Measurements from ENCODE around the gene TIPIN. TPM values are rescaled to one million over a fixed set of nuclear protein-coding genes. Genes with fewer than 3 reads are reported as not detected.
A peak's percentile ranks its signal among the peaks of the same experiment; 100 is the strongest.

TIPIN gene
- total and polyA plus RNA-seq, 2 experiments from 2014 or later, result 14.7 to 17.1 TPM

GRCh38 chr15:66290518-66290917 lies 66.0 kb downstream of the TIPIN start:
- no peak overlapping the region for H3K4me3 ChIP-seq
- TF ChIP-seq, protein P1, sequence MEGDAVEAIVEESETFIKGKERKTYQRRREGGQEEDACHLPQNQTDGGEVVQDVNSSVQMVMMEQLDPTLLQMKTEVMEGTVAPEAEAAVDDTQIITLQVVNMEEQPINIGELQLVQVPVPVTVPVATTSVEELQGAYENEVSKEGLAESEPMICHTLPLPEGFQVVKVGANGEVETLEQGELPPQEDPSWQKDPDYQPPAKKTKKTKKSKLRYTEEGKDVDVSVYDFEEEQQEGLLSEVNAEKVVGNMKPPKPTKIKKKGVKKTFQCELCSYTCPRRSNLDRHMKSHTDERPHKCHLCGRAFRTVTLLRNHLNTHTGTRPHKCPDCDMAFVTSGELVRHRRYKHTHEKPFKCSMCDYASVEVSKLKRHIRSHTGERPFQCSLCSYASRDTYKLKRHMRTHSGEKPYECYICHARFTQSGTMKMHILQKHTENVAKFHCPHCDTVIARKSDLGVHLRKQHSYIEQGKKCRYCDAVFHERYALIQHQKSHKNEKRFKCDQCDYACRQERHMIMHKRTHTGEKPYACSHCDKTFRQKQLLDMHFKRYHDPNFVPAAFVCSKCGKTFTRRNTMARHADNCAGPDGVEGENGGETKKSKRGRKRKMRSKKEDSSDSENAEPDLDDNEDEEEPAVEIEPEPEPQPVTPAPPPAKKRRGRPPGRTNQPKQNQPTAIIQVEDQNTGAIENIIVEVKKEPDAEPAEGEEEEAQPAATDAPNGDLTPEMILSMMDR (IDR thresholded peaks at IDR 0.05; ENCODE audit: low read depth, low read length), result no peak

GRCh38 chr15:66290007-66290406 lies 66.5 kb downstream of the TIPIN start:
- TF ChIP-seq, protein P1 (IDR thresholded peaks at IDR 0.05; ENCODE audit: low read depth, low read length), result no peak
- Histone ChIP-seq H3K27ac (no peak overlapping the region), H3K27me3 (peaks cover 2% of the 10 kb centered on the region), H3K9me3 (ENCODE audit: low read depth) (no peaks in the 10 kb centered on the region), H3K4me1 (ENCODE audit: low read depth) (peaks cover 21% of the 10 kb centered on the region), H3K4me3 (no peak overlapping the region), H3K36me3 (no peaks in the 10 kb centered on the region)
- no peak for DNase-seq (ENCODE audit: low read depth in 1 of 2, low spot score in 1 of 2)

More at GRCh38 chr15:66290518-66290917, 66.0 kb downstream of the TIPIN start:
- peaks cover 2% of the 10 kb centered on the region for H3K27me3 ChIP-seq
- no peaks in the 10 kb centered on the region for H3K9me3 ChIP-seq (ENCODE audit: low read depth)
- peaks cover 26% of the 10 kb centered on the region for H3K4me1 ChIP-seq (ENCODE audit: low read depth)
- H3K27ac ChIP-seq, result no peak overlapping the region
- no peaks in the 10 kb centered on the region for H3K36me3 ChIP-seq
- DNase-seq (ENCODE audit: low read depth in 1 of 2, low spot score in 1 of 2), result no peak

- Histone ChIP-seq H3K4me1 (ENCODE audit: low read depth) (peaks cover 9% of the 10 kb centered on the region), H3K4me3 (no peak overlapping the region), H3K36me3 (no peaks in the 10 kb centered on the region), H3K9me3 (ENCODE audit: low read depth) (no peaks in the 10 kb centered on the region), H3K27ac (no peak overlapping the region), H3K27me3 (peaks cover 2% of the 10 kb centered on the region)
- TF ChIP-seq, protein P1 (IDR thresholded peaks at IDR 0.05; ENCODE audit: low read depth, low read length), result no peak
- no peak for DNase-seq (ENCODE audit: low read depth in 1 of 2, low spot score in 1 of 2)
Measured at GRCh38 chr15:66288551-66289185, 67.8 kb downstream of the TIPIN start.

- TF ChIP-seq, protein P1 (IDR thresholded peaks at IDR 0.05; ENCODE audit: low read depth, low read length), result no peak
- Histone ChIP-seq H3K36me3 (no peaks in the 10 kb centered on the region), H3K4me1 (ENCODE audit: low read depth) (peaks cover 9% of the 10 kb centered on the region), H3K27ac (no peak overlapping the region), H3K9me3 (ENCODE audit: low read depth) (no peaks in the 10 kb centered on the region), H3K27me3 (peaks cover 2% of the 10 kb centered on the region), H3K4me3 (no peak overlapping the region)
- DNase-seq (ENCODE audit: low read depth in 1 of 2, low spot score in 1 of 2), result no peak
Measured at GRCh38 chr15:66288093-66288492, 68.4 kb downstream of the TIPIN start.

DNA sequence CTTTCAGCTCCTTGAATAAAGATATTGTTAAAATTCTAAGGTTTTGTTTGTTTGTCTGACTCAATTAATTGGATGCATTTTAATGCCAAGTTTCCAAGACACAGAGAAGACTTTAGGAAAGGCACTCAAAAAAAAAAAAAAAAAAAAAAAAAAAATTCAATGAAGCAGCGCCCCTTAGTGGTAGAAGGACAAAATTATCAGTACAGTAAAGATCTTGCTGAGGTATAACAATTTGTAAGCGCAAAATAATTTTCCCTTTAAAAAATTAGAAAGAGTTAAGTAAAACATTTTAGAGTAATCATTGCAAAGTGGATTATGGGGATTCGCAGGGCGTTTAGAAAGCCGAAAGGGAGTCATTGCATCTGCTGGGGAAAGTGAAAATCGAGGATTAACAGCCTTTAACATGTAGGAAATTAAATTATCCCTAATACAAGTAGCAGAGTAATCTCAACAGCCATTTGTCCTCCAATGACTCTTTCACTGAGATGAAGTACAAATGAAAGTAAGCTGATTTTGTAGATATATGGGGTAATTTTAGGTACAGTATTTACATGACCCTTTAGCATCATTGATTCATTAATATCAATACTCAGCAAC lies 68.9 kb downstream of the TIPIN start:
- H3K36me3 ChIP-seq, result no peaks in the 10 kb centered on the region
- H3K27ac ChIP-seq, result no peak overlapping the region
- DNase-seq (ENCODE audit: low read depth in 1 of 2, low spot score in 1 of 2), result peak; percentile 26 to 36
- no peak overlapping the region for H3K4me3 ChIP-seq
- TF ChIP-seq, protein P1 (IDR thresholded peaks at IDR 0.05; ENCODE audit: low read depth, low read length), result peak; percentile 47
- peaks cover 2% of the 10 kb centered on the region for H3K27me3 ChIP-seq
- H3K4me1 ChIP-seq (ENCODE audit: low read depth), result peaks cover 5% of the 10 kb centered on the region
- no peaks in the 10 kb centered on the region for H3K9me3 ChIP-seq (ENCODE audit: low read depth)

Other genes starting within 250 kb of the TIPIN start
- gene MEGF11, start 102.9 kb downstream of the TIPIN start, total RNA-seq, result 0.28 and 0.30 TPM in 2 replicates
- 2.7 TPM in 1 of 2 replicates, not detected in the other for gene MEGF11, start 102.9 kb downstream of the TIPIN start, polyA plus RNA-seq
- gene DIS3L, start 63.1 kb downstream of the TIPIN start, total RNA-seq, result 27.2 and 37.6 TPM in 2 replicates
- gene DIS3L, start 63.1 kb downstream of the TIPIN start, polyA plus RNA-seq, result 30.2 and 39.6 TPM in 2 replicates
- gene MAP2K1, start 30.2 kb upstream of the TIPIN start, total RNA-seq, result 62.7 and 70.7 TPM in 2 replicates
- 96.5 and 97.0 TPM in 2 replicates for gene MAP2K1, start 30.2 kb upstream of the TIPIN start, polyA plus RNA-seq
- 59.5 and 72.1 TPM in 2 replicates for gene SNAPC5, start 141.1 kb upstream of the TIPIN start, total RNA-seq
- 57.4 and 59.5 TPM in 2 replicates for gene SNAPC5, start 141.1 kb upstream of the TIPIN start, polyA plus RNA-seq
- 3,878 and 4,535 TPM in 2 replicates for gene RPL4, start 148.2 kb upstream of the TIPIN start, total RNA-seq
- 833 and 906 TPM in 2 replicates for gene RPL4, start 148.2 kb upstream of the TIPIN start, polyA plus RNA-seq
- 7.5 and 9.5 TPM in 2 replicates for gene ZWILCH, start 148.6 kb upstream of the TIPIN start, total RNA-seq
- gene ZWILCH, start 148.6 kb upstream of the TIPIN start, polyA plus RNA-seq, result 15.7 and 22.0 TPM in 2 replicates
- 0.27 TPM in 1 of 2 replicates, not detected in the other for gene LCTL, start 209.3 kb upstream of the TIPIN start, total RNA-seq
- 0.11 and 0.20 TPM in 2 replicates for gene LCTL, start 209.3 kb upstream of the TIPIN start, polyA plus RNA-seq

All from cardiac muscle cell (in vitro differentiated cells and primary cell).